DOHH2 (cell line): ENCODE results near the gene THBS3.

Experiments
- H3F3A ChIP-seq: fragments of 200-600 bp; sonication (generic), shearing (Covaris generic); 2 replicates; pipeline ENCODE4 v1.6.0; 2016; ENCODE audit warnings: antibody characterized with exemption, mild to moderate bottlenecking; ENCODE audit not compliant: control insufficient read depth, insufficient read depth
- H3K27ac ChIP-seq: fragments of 200-600 bp; sonication (generic); 2 replicates; pipeline ENCODE4 v1.5.1; 2014; ENCODE audit warnings: low read depth, mild to moderate bottlenecking, low read length, moderate library complexity
- H3K27me3 ChIP-seq: fragments of 200-600 bp; sonication (generic); 2 replicates; pipeline ENCODE4 v1.6.1; 2014; ENCODE audit warnings: mild to moderate bottlenecking, low read length, mixed read lengths; ENCODE audit not compliant: control insufficient read depth
- H3K36me3 ChIP-seq: fragments of 200-600 bp; sonication (generic); 2 replicates; pipeline ENCODE4 v1.6.1; 2014; ENCODE audit warnings: mild to moderate bottlenecking, low read length, moderate library complexity, mixed read lengths; ENCODE audit not compliant: control insufficient read depth
- H3K4me1 ChIP-seq: fragments of 200-600 bp; sonication (generic); 2 replicates; pipeline ENCODE4 v1.6.1; 2014; ENCODE audit warnings: mild to moderate bottlenecking, low read length, mixed read lengths; ENCODE audit not compliant: control insufficient read depth
- H3K4me2 ChIP-seq: fragments of 200-600 bp; sonication (generic); 2 replicates; pipeline ENCODE4 v1.6.0; 2014; ENCODE audit warnings: mild to moderate bottlenecking, low read length, moderate library complexity
- H3K4me3 ChIP-seq: fragments of 200-600 bp; sonication (generic); 2 replicates; pipeline ENCODE4 v1.5.1; 2014; ENCODE audit warnings: mild to moderate bottlenecking, low read length, mixed read lengths
- H3K79me2 ChIP-seq: fragments of 200-600 bp; sonication (generic); 2 replicates; pipeline ENCODE4 v1.6.1; 2014; ENCODE audit warnings: mild to moderate bottlenecking, low read length, mixed read lengths; ENCODE audit not compliant: control insufficient read depth
- H3K9me2 ChIP-seq: fragments of 200-600 bp; sonication (generic); replicated peaks from 2 replicates; pipeline ENCODE4 v1.6.1; 2014; ENCODE audit warnings: mild to moderate bottlenecking, low read length, mixed read lengths; ENCODE audit not compliant: control insufficient read depth
- H3K9me3 ChIP-seq: fragments of 200-600 bp; sonication (generic); 2 replicates; pipeline ENCODE4 v1.6.1; 2014; ENCODE audit warnings: antibody characterized with exemption, low read length, mixed read lengths; ENCODE audit not compliant: control insufficient read depth, insufficient read depth
- H4K20me1 ChIP-seq: fragments of 200-600 bp; sonication (generic); 2 replicates; pipeline ENCODE4 v1.6.0; 2014; ENCODE audit warnings: low read depth, mild to moderate bottlenecking, antibody characterized with exemption, low read length, moderate library complexity; ENCODE audit not compliant: control insufficient read depth, insufficient read depth
- EZH2phosphoT487 ChIP-seq: fragments of 200-600 bp; sonication (generic); IDR thresholded peaks from 2 replicates; pipeline ENCODE4 v1.6.1; 2017; ENCODE audit warnings: borderline replicate concordance, mild to moderate bottlenecking, antibody characterized with exemption, low read length, moderate library complexity, mixed read lengths
- TF ChIP-seq, protein P1 (sequence below): fragments of 200-600 bp; sonication (generic); IDR thresholded peaks from one replicate; pipeline ENCODE4 v1.5.1; 2014; ENCODE audit warnings: antibody characterized with exemption, mild to moderate bottlenecking, low read depth, low read length; ENCODE audit not compliant: poor library complexity, severe bottlenecking

Gene THBS3

DNA sequence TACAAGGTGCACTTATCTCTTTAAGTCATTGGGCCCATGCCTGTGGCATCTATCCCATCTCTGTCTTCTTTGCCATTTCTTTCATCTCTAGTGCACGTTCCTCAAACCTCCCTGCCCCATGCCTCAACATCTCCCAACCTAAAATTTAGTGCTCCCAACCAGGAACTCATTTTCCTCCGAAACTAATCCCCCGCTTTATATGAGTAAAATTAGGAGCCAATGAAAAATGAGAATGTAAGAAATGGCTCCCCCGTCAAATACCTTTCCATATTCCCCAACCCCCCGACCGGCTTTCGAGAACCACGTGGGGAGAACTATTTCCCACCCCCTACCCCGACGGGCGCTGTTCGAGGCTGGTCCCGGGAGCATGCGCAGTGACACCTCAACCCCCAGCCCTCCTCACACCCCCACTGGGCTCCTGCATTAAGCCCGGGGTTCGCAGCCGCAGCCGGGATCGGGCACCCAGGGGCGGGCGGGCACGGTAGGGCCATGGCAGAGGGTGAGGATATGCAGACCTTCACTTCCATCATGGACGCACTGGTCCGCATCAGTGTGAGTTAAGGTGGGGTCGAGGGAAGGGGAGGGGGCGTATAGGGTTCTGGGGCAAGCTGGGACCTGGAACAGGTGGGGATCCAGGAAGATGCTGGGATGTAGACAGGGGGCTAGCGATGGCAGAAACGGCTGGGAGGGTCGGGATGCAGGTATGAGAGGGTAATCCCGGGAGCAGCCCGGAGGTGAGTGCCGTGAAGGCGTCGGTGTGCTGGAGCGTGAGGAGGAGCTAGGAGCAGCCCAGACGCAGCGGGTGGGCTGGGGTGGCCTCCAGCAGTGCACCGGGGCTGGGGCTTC lies 34.0 kb downstream of the THBS3 start, which contains the start of gene TRIM46:
TRIM46 (plus strand) TSS at position 372 of the 846 bp plus-strand sequence; CDS start at position 490, 118 bp downstream.
- H3K4me3 ChIP-seq, result peak within 1 kb of the TSS; percentile 90

DNA sequence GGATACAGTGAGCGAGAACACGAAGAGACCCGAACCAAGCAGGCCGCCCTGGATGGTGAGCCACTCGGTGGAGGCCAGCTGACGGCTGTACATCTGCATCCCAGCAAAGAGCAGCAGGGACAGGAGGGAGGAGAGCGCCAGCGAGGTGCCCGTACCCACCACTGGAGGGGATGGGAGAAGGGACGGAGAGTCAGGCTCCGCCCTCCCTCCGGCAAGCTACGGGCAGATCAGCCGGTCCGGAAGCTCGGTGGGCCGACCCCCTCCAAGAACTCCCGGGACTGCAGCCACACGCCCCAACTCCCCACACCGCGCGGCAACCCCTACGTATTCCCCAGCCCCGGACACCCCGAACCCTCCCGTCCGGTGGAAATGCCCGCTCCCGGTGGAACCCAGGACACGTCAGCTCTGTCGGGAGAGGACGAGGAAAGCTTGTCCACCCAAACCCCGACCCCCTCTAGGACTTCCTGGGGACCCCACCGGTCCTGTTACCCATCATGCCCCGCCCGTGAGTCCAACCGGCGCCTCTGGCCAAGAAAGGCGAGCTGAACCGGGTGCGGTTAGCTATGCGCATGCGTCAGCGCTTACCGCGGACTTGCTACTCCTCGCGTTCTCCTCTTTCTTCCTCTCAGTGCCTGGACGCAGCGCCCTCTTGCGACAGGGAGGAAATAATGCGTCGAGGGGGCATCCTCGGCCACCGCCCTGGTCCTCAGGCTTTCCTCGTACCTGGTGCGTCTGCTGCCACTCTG lies 34.8 kb downstream of the THBS3 start, which contains the start of gene KRTCAP2:
KRTCAP2 (minus strand) TSS at position 573 of the 746 bp plus-strand sequence; CDS start at position 493, 80 bp downstream.
- no peaks in the 10 kb centered on the region for H3K9me3 ChIP-seq
- H3K27ac ChIP-seq, result peak within 1 kb of the TSS; percentile 61
- H3K4me1 ChIP-seq, result peaks cover 40% of the 10 kb centered on the region

More for the DNA sequence above, 34.0 kb downstream of the THBS3 start, which contains the start of gene TRIM46:
- H3K27ac ChIP-seq, result peak within 1 kb of the TSS; percentile 61
- peaks cover 20% of the 10 kb centered on the region for H3K79me2 ChIP-seq
- H3K27me3 ChIP-seq, result no peaks in the 10 kb centered on the region
- peak within 1 kb of the TSS; percentile 76 for H3K4me2 ChIP-seq
- no peak for TF ChIP-seq EZH2phosphoT487
- TF ChIP-seq, protein P1, sequence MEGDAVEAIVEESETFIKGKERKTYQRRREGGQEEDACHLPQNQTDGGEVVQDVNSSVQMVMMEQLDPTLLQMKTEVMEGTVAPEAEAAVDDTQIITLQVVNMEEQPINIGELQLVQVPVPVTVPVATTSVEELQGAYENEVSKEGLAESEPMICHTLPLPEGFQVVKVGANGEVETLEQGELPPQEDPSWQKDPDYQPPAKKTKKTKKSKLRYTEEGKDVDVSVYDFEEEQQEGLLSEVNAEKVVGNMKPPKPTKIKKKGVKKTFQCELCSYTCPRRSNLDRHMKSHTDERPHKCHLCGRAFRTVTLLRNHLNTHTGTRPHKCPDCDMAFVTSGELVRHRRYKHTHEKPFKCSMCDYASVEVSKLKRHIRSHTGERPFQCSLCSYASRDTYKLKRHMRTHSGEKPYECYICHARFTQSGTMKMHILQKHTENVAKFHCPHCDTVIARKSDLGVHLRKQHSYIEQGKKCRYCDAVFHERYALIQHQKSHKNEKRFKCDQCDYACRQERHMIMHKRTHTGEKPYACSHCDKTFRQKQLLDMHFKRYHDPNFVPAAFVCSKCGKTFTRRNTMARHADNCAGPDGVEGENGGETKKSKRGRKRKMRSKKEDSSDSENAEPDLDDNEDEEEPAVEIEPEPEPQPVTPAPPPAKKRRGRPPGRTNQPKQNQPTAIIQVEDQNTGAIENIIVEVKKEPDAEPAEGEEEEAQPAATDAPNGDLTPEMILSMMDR, result no peak
- peaks cover 17% of the 10 kb centered on the region; the same call in 1 of the 2 replicates for H3F3A ChIP-seq
- H4K20me1 ChIP-seq, result no peaks in the 10 kb centered on the region
- H3K36me3 ChIP-seq, result peaks cover 43% of the 10 kb centered on the region
- H3K9me3 ChIP-seq, result no peaks in the 10 kb centered on the region
- peaks cover 37% of the 10 kb centered on the region for H3K4me1 ChIP-seq
- H3K9me2 ChIP-seq, result no peaks in the 10 kb centered on the region

DNA sequence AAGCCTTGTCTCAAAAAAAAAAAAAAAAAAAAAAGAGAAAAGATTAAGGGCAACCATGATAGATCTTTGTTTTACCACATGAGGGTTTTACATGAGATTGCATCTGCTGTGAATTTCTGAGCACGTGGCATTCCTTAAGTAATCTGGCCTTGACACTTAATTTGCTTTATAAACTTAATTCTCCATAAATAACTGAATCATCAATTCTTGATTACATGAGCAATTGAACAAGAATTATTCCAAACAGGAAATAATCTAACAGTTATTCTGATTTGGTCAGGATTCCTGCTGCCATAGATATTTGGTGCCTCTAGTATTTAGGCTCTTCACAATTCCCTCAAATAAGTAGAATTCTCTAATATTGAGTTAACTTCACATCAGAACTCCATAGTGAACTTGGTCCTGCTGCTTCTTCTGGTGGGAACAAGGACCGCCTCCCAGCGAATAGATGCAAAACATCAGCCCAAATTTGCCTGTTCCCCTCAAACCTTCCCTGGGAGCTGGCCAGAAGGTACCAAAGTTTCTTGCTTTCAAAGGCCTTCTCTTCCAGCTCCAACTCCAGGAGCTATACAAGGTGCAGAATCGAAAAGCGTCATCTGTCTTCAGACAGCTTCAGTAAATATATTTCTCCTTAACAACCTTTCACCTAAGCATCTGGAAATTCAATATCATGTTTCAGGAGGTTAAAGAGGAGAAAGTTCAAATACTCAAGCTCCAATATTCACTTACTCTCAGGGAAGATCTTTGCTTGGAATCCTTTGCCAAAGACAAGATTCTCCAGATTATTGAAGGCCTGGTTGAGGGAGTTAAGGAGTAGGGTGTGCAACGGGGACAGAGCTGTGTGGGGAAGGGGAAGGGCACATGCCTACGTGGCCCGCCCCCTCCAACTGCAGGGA lies 35.6 kb downstream of the THBS3 start:
- Histone ChIP-seq H3K27ac (peak overlapping the region; percentile 61), H3F3A (peaks cover 19% of the 10 kb centered on the region; the same call in 1 of the 2 replicates), H3K4me2 (peak overlapping the region; percentile 76), H3K36me3 (peaks cover 34% of the 10 kb centered on the region), H3K79me2 (peaks cover 20% of the 10 kb centered on the region), H4K20me1 (no peaks in the 10 kb centered on the region), H3K27me3 (no peaks in the 10 kb centered on the region), H3K4me1 (peaks cover 48% of the 10 kb centered on the region), H3K9me3 (no peaks in the 10 kb centered on the region), H3K4me3 (peak overlapping the region; percentile 90), H3K9me2 (no peaks in the 10 kb centered on the region)
- TF ChIP-seq, protein P1, result no peak
- TF ChIP-seq EZH2phosphoT487, result no peak

More for the DNA sequence above, 34.8 kb downstream of the THBS3 start, which contains the start of gene KRTCAP2:
- H3F3A ChIP-seq, result peaks cover 19% of the 10 kb centered on the region; the same call in 1 of the 2 replicates
- H3K4me3 ChIP-seq, result peak within 1 kb of the TSS; percentile 90
- H4K20me1 ChIP-seq, result no peaks in the 10 kb centered on the region
- no peak for TF ChIP-seq EZH2phosphoT487
- TF ChIP-seq, protein P1, result peak; percentile 94
- no peaks in the 10 kb centered on the region for H3K9me2 ChIP-seq
- H3K36me3 ChIP-seq, result peaks cover 42% of the 10 kb centered on the region
- H3K4me2 ChIP-seq, result peak within 1 kb of the TSS; percentile 76
- H3K27me3 ChIP-seq, result no peaks in the 10 kb centered on the region
- H3K79me2 ChIP-seq, result peaks cover 20% of the 10 kb centered on the region
